Caco-2 (cell line): Measurements from ENCODE around the gene CACNA1S. TPM values are rescaled to one million over a fixed set of nuclear protein-coding genes. Genes with fewer than 3 reads are reported as not detected.

Source experiments
- BruUV-seq: library from RNA; stranded (reverse); fragments of 400-500 nt; replicated peaks from 2 replicates; lab custom pipeline; 2021; lab: Mats Ljungman, UMichigan
- CTCF ChIA-PET: fragments of 300-600 bp; sonication (Branson Sonifier 250); formaldehyde crosslinking; loops from one replicate; lab custom pipeline; 2022; ENCODE audit warnings: antibody characterized with exemption; lab: Charles Lee
- POLR2A ChIA-PET: fragments of 300-600 bp; sonication (Branson Sonifier 250); formaldehyde crosslinking; loops from one replicate; lab custom pipeline; 2022; ENCODE audit warnings: antibody characterized with exemption; lab: Charles Lee
- DNase-seq, 2 experiments: peaks; one replicate each; pipeline versions ENCODE4 v3.0.0 to v3.0.0-alpha.2; 2020 to 2022
- H3K27me3 ChIP-seq: replicated peaks from 2 replicates; pipeline ENCODE4 v1.6.0; 2011; ENCODE audit warnings: low read length; ENCODE audit not compliant: control insufficient read depth, insufficient read depth
- H3K36me3 ChIP-seq: 2 replicates; pipeline ENCODE4 v1.5.1; 2011; ENCODE audit warnings: low read length; ENCODE audit not compliant: control insufficient read depth, insufficient read depth
- H3K4me1 ChIP-seq: fragments of 250-450 bp; sonication (Bioruptor Pico); 2 replicates; pipeline ENCODE4 v1.5.1; 2020; ENCODE audit warnings: mild to moderate bottlenecking
- H3K4me3 ChIP-seq: 2 replicates; pipeline ENCODE4 v1.5.1; 2011; ENCODE audit warnings: low read depth, mild to moderate bottlenecking, control low read depth, low read length
- H3K9me3 ChIP-seq: fragments of 250-450 bp; sonication (Bioruptor Pico); 2 replicates; pipeline ENCODE4 v1.5.1; 2020; ENCODE audit warnings: mild to moderate bottlenecking, moderate library complexity
- H3K27ac Mint-ChIP-seq: one replicate; pipeline ENCODE4 v1.8.0; 2022; ENCODE audit warnings: mixed read lengths; ENCODE audit not compliant: unreplicated experiment
- H3K27me3 Mint-ChIP-seq: one replicate; pipeline ENCODE4 v1.8.0; 2022; ENCODE audit warnings: mixed read lengths; ENCODE audit not compliant: insufficient read depth, unreplicated experiment
- H3K36me3 Mint-ChIP-seq: one replicate; pipeline ENCODE4 v1.8.0; 2022; ENCODE audit warnings: mild to moderate bottlenecking, mixed read lengths; ENCODE audit not compliant: insufficient read depth, unreplicated experiment
- H3K4me1 Mint-ChIP-seq: one replicate; pipeline ENCODE4 v1.8.0; 2022; ENCODE audit warnings: low read depth, mixed read lengths; ENCODE audit not compliant: unreplicated experiment
- H3K4me3 Mint-ChIP-seq: one replicate; pipeline ENCODE4 v1.8.0; 2022; ENCODE audit warnings: mild to moderate bottlenecking, moderate library complexity, mixed read lengths; ENCODE audit not compliant: unreplicated experiment
- H3K9me3 Mint-ChIP-seq: one replicate; pipeline ENCODE4 v1.8.0; 2022; ENCODE audit warnings: mixed read lengths; ENCODE audit not compliant: unreplicated experiment
- CTCF ChIP-seq, 2 experiments: fragments of 200-600 bp in 1 of 2; IDR thresholded peaks; 1 replicate in 1 of 2; 2 replicates in 1 of 2; pipeline versions ENCODE4 v1.5.1 to v1.8.0; 2011 to 2022; ENCODE audit warnings: antibody characterized with exemption in 1 of 2, control low read depth in 1 of 2, inconsistent platforms in 1 of 2, low read depth in 1 of 2, low read length in 1 of 2, mild to moderate bottlenecking in 1 of 2, moderate library complexity in 1 of 2; ENCODE audit not compliant: insufficient read depth in 1 of 2, severe bottlenecking in 1 of 2, unreplicated experiment in 1 of 2
- intact Hi-C: fragments of 100-400 bp; cut with micrococcal nuclease; formaldehyde crosslinking; loops from one replicate; pipeline ENCODE4 v1.10.0; 2022; ENCODE audit not compliant: unreplicated experiment
- total RNA-seq: library from RNA; stranded (reverse); gene quantifications from 2 replicates; pipeline ENCODE4 v1.2.3, GENCODE V29; 2022

The CACNA1S gene
- total RNA-seq, 1 experiment from 2014 or later, result 0.07 TPM

- no peaks in the 10 kb centered on the region for H3K4me1 ChIP-seq
- Mint-ChIP-seq H3K27me3 (peaks cover 6% of the 10 kb centered on the region), H3K4me1 (no peaks in the 10 kb centered on the region), H3K9me3 (no peaks in the 10 kb centered on the region), H3K4me3 (no peak overlapping the region), H3K36me3 (no peaks in the 10 kb centered on the region), H3K27ac (no peak overlapping the region)
- no peak overlapping the region for H3K4me3 ChIP-seq
- H3K27me3 ChIP-seq, result no peaks in the 10 kb centered on the region
- BruUV-seq, result no TSS peak
- ChIA-PET POLR2A (no interaction called here), CTCF (no interaction called here)
- TF ChIP-seq CTCF (IDR thresholded peaks at IDR 0.05; ENCODE audit: insufficient read depth in 1 of 2, low read depth in 1 of 2, low read length in 1 of 2, severe bottlenecking in 1 of 2, unreplicated experiment in 1 of 2), result no peak
- H3K36me3 ChIP-seq, result no peaks in the 10 kb centered on the region
- DNase-seq, result no peak
- intact Hi-C loops, result no loop called here
- H3K9me3 ChIP-seq, result no peaks in the 10 kb centered on the region
These were observed 18.7 kb downstream of the CACNA1S start for GRCh38 chr1:201093561-201093960.

- no peaks in the 10 kb centered on the region for H3K9me3 Mint-ChIP-seq
- no peaks in the 10 kb centered on the region for H3K36me3 Mint-ChIP-seq
- TF ChIP-seq CTCF (IDR thresholded peaks at IDR 0.05; ENCODE audit: insufficient read depth in 1 of 2, low read depth in 1 of 2, low read length in 1 of 2, severe bottlenecking in 1 of 2, unreplicated experiment in 1 of 2), result no peak
- no peak overlapping the region for H3K4me3 ChIP-seq
- no peaks in the 10 kb centered on the region for H3K36me3 ChIP-seq
- ChIA-PET POLR2A (no interaction called here), CTCF (no interaction called here)
- intact Hi-C loops, result no loop called here
- BruUV-seq, result no TSS peak
- no peaks in the 10 kb centered on the region for H3K9me3 ChIP-seq
- no peaks in the 10 kb centered on the region for H3K4me1 ChIP-seq
- H3K27ac Mint-ChIP-seq, result no peak overlapping the region
- H3K4me1 Mint-ChIP-seq, result no peaks in the 10 kb centered on the region
- H3K4me3 Mint-ChIP-seq, result no peak overlapping the region
- DNase-seq, result no peak
- peaks cover 6% of the 10 kb centered on the region for H3K27me3 Mint-ChIP-seq
- H3K27me3 ChIP-seq, result no peaks in the 10 kb centered on the region
These were observed 19.5 kb downstream of the CACNA1S start for GRCh38 chr1:201092738-201093137.

- H3K4me3 Mint-ChIP-seq, result no peak overlapping the region
- H3K4me1 Mint-ChIP-seq, result peaks cover under 1% of the 10 kb centered on the region
- BruUV-seq, result no TSS peak
- no peaks in the 10 kb centered on the region for H3K9me3 ChIP-seq
- no peaks in the 10 kb centered on the region for H3K9me3 Mint-ChIP-seq
- DNase-seq, result no peak
- intact Hi-C loops, result no loop called here
- no peak for TF ChIP-seq CTCF (IDR thresholded peaks at IDR 0.05; ENCODE audit: insufficient read depth in 1 of 2, low read depth in 1 of 2, low read length in 1 of 2, severe bottlenecking in 1 of 2, unreplicated experiment in 1 of 2)
- no peaks in the 10 kb centered on the region for H3K27me3 ChIP-seq
- no peaks in the 10 kb centered on the region for H3K27me3 Mint-ChIP-seq
- H3K4me1 ChIP-seq, result no peaks in the 10 kb centered on the region
- CTCF ChIA-PET, result no interaction called here
- POLR2A ChIA-PET, result interaction anchor here (0.7 kb wide), 1 partner anchor 23 kb away, joined by 7 read pairs; no protein-coding TSS in a partner anchor
- no peaks in the 10 kb centered on the region for H3K36me3 Mint-ChIP-seq
- no peaks in the 10 kb centered on the region for H3K36me3 ChIP-seq
- no peak overlapping the region for H3K4me3 ChIP-seq
- no peak overlapping the region for H3K27ac Mint-ChIP-seq
These were observed 21.0 kb downstream of the CACNA1S start for GRCh38 chr1:201091256-201091655.
